ENCODE results near the gene ATP2B1. TPM values are rescaled to one million over a fixed set of nuclear protein-coding genes. Genes with fewer than 3 reads are reported as not detected.

The ATP2B1 gene
- total and polyA plus RNA-seq, 2 of the 13 experiments (the other 11 are each of a cell fraction or from before 2014, with no cell fraction given), result 12.1 to 60.2 TPM

DNA sequence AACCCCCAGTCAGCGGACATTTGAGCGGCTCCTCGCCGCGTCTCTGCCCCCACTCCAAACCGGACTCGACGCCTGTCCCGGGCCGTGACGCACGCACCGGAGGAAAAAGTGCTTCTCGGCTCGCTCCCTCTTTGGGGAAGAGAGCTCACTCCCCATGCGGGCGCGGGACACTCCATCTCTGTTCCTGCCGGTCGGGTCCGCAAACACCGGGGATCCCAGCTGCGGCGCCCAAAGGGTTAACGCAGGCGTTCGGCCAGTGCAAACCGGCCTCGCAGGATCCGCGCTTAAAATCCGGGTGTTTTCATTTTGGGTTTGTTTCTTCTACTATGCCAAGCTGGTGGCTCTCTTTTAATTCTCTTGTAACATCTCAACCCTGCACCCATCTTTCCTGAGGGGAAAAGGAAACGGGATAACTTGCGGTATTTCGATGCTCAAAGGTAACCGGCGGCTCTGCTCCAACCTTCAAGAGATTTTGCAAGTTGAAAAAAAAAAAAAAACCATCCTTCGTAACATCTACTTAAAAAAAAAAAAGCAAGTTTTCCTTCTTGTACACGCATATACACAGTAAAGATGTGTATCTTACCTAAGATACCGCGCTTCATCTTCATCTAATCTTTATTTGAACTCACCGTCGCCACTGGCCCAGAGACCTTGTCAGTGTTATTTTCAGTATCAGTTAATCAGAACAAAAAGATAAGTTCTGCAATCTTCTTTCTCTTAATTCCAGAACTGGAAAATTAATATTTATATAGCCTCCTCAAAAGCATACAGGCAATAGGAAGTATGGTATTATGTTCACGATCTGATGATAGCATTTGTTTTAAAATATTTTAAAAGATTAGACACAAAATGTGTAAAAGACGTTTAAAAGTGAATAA is 1.6 kb upstream of the ATP2B1 start (continued):
- no peak for TF ChIP-seq ZFY (CRISPR knock-in tag; IDR thresholded peaks at IDR 0.05)
- no peak for TF ChIP-seq ZNF225 (CRISPR knock-in tag; IDR thresholded peaks at IDR 0.05)
- no peak for TF ChIP-seq ZNF431 (CRISPR knock-in tag; IDR thresholded peaks at IDR 0.05; ENCODE audit: borderline replicate concordance, low read depth)
- peak; percentile 21; the same call in 1 of the 2 replicates for TF ChIP-seq ZNF232 (CRISPR knock-in tag; IDR thresholded peaks at IDR 0.05; ENCODE audit: borderline replicate concordance)
- 0 out of 2 replicates have a peak, but pooled peaks have one; percentile 5 for TF ChIP-seq POGZ (CRISPR knock-in tag; IDR thresholded peaks at IDR 0.05)
- TF ChIP-seq ZBTB3 (CRISPR knock-in tag; IDR thresholded peaks at IDR 0.05; ENCODE audit: borderline replicate concordance, low read depth), result no peak
- TF ChIP-seq SMC3 (IDR thresholded peaks at IDR 0.05; ENCODE audit: low read length), result no peak
- no peak; the same call in 1 of the 2 replicates for TF ChIP-seq TSC22D2 (CRISPR knock-in tag; IDR thresholded peaks at IDR 0.05; ENCODE audit: borderline replicate concordance)
- TF ChIP-seq ZBTB42 (CRISPR knock-in tag; IDR thresholded peaks at IDR 0.05), result no peak
- TF ChIP-seq ZMAT5 (CRISPR knock-in tag; IDR thresholded peaks at IDR 0.05; ENCODE audit: borderline replicate concordance, low read depth), result no peak
- TF ChIP-seq ZNF558 (CRISPR knock-in tag; IDR thresholded peaks at IDR 0.05; ENCODE audit: borderline replicate concordance), result no peak
- TF ChIP-seq CEBPB (IDR thresholded peaks at IDR 0.05; ENCODE audit: borderline replicate concordance, low read depth, low read length), result no peak
- no peak for TF ChIP-seq CEBPG (CRISPR knock-in tag; IDR thresholded peaks at IDR 0.05)
- 0 out of 2 replicates have a peak, but pooled peaks have one; percentile 58 for TF ChIP-seq ZNF512B (CRISPR knock-in tag; IDR thresholded peaks at IDR 0.05; ENCODE audit: borderline replicate concordance)
- no peak for TF ChIP-seq KDM6A (CRISPR knock-in tag; IDR thresholded peaks at IDR 0.05; ENCODE audit: low read depth)
- TF ChIP-seq MTA1 (CRISPR knock-in tag; IDR thresholded peaks at IDR 0.05; ENCODE audit: borderline replicate concordance), result peak; percentile 36; the same call in 1 of the 2 replicates
- no peak for TF ChIP-seq ZSCAN21 (CRISPR knock-in tag; IDR thresholded peaks at IDR 0.05; ENCODE audit: borderline replicate concordance)
- TF ChIP-seq, protein P1, sequence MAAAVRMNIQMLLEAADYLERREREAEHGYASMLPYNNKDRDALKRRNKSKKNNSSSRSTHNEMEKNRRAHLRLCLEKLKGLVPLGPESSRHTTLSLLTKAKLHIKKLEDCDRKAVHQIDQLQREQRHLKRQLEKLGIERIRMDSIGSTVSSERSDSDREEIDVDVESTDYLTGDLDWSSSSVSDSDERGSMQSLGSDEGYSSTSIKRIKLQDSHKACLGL (CRISPR knock-in tag; IDR thresholded peaks at IDR 0.05), result no peak; the same call in 1 of the 2 replicates
- peak; percentile 20 for TF ChIP-seq NAIF1 (CRISPR knock-in tag; IDR thresholded peaks at IDR 0.05; ENCODE audit: borderline replicate concordance)
- TF ChIP-seq ZNF768 (CRISPR knock-in tag; IDR thresholded peaks at IDR 0.05), result peak; percentile 75
- 0 out of 2 replicates have a peak, but pooled peaks have one; percentile 1 for TF ChIP-seq BCL6 (CRISPR knock-in tag; IDR thresholded peaks at IDR 0.05)
- TF ChIP-seq ZNF549 (CRISPR knock-in tag; IDR thresholded peaks at IDR 0.05), result no peak
- TF ChIP-seq ZNF777 (CRISPR knock-in tag; IDR thresholded peaks at IDR 0.05), result peak; percentile 85
- no peak; the same call in 1 of the 2 replicates for TF ChIP-seq ZSCAN22 (CRISPR knock-in tag; IDR thresholded peaks at IDR 0.05)
